HG03378 (cell line): ENCODE data around the gene BRD4.

Experiments used
- ATAC-seq: cut with Tn5 transposase; IDR thresholded peaks from one replicate; pipeline ENCODE4 v1.9.1; 2021; ENCODE audit warnings: mild to moderate bottlenecking, moderate library complexity; ENCODE audit not compliant: unreplicated experiment

BRD4 gene

GRCh38 chr19:15197275-15197941, 134.9 kb downstream of the BRD4 start:
- ATAC-seq = no peak

GRCh38 chr19:15196360-15197005, 135.9 kb downstream of the BRD4 start:
- no peak for ATAC-seq

GRCh38 chr19:15195371-15196334, 136.7 kb downstream of the BRD4 start:
- ATAC-seq = no peak

GRCh38 chr19:15194938-15195337, 137.4 kb downstream of the BRD4 start:
- no peak for ATAC-seq

GRCh38 chr19:15191982-15192381, 140.4 kb downstream of the BRD4 start:
- ATAC-seq = no peak

- ATAC-seq = no peak
Observed at GRCh38 chr19:15191514-15191913, 140.8 kb downstream of the BRD4 start.

- no peak for ATAC-seq
Observed at GRCh38 chr19:15188851-15189250, 143.5 kb downstream of the BRD4 start.

- no peak for ATAC-seq
Observed at GRCh38 chr19:15187026-15188007, 145.0 kb downstream of the BRD4 start.
